ENCODE data around the gene SNRPD3.
A peak's percentile ranks its signal among the peaks of the same experiment; 100 is the strongest.
"Not testable (repeated sequence)": the region's sequence is repeated elsewhere in the genome, so short reads cannot be mapped to it uniquely, and the experiment has no call there.

SNRPD3 gene

GRCh38 chr22:24535348-24535747 is 20.5 kb upstream of the SNRPD3 start:
- no peak for DNase-seq

- no peak for DNase-seq
Observed at GRCh38 chr22:24536089-24536488, 19.7 kb upstream of the SNRPD3 start.

GRCh38 chr22:24540470-24540869 is 15.3 kb upstream of the SNRPD3 start:
- DNase-seq = no peak

GRCh38 chr22:24541681-24542515 is 13.9 kb upstream of the SNRPD3 start:
- peak in 1 of 2 donors; percentile 49 for DNase-seq

DNA sequence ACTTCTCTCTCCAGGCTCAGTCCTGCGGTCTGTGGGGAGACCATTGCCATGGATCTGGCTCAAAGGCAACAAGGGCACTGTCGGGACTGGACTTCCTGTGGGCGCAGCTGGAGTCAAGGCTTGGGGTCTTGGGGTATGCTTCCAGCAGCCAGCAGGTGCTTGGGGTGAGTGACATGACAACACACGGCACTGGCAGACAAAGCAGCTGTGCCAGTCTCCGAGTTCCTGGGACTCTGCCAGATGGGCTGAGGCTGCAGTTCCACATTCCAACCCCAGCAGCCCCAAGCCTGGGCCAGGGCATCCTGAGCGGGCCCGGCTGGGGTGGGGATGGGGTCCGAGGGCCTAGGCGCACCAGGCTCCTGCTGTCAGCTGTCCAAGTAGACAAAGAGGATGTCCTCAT is 13.2 kb upstream of the SNRPD3 start:
- no peak for DNase-seq

DNA sequence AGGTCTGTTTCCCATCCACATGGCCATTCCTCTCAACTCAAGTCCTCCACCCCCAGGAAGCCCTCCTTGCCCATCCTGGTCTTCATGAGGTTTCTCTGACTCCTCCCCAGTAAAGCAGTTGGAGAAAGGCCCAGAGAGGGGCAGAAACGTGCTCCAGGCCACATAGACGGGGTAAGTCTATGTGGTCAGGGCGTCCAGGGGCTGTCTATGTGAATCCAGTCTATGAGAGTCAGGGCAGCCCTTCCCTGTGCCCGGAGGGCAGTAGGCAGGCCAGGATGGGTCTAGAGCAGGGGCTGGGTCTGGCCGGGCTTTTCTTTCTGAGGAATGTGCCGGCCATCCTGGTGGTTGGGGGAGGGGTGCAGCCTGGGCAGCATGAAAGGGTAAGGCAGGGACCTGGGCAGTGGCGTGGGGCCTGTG is 12.6 kb upstream of the SNRPD3 start:
- no peak for DNase-seq

- no peak for DNase-seq
Observed at GRCh38 chr22:24543679-24544243, 12.0 kb upstream of the SNRPD3 start.

DNA sequence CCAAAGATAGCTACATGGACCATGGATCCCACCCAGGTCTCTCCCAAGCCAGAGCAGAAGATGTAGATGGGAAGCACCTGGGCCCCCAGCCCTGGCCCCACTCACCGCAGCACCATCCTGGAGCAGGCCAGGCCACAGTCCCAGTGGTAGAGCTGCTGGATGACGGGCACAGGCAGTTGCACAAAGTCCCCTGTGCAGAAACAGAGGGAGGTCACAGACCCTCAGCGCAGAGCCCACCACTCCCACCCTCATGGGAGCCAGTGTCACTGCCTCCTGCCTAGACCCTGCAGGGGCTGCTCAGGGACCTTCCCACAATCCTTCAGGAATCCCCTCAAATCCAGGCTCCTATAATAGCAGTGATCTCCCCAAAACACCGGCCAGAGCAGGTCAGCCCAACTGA is 7.0 kb upstream of the SNRPD3 start:
- DNase-seq = no peak

DNA sequence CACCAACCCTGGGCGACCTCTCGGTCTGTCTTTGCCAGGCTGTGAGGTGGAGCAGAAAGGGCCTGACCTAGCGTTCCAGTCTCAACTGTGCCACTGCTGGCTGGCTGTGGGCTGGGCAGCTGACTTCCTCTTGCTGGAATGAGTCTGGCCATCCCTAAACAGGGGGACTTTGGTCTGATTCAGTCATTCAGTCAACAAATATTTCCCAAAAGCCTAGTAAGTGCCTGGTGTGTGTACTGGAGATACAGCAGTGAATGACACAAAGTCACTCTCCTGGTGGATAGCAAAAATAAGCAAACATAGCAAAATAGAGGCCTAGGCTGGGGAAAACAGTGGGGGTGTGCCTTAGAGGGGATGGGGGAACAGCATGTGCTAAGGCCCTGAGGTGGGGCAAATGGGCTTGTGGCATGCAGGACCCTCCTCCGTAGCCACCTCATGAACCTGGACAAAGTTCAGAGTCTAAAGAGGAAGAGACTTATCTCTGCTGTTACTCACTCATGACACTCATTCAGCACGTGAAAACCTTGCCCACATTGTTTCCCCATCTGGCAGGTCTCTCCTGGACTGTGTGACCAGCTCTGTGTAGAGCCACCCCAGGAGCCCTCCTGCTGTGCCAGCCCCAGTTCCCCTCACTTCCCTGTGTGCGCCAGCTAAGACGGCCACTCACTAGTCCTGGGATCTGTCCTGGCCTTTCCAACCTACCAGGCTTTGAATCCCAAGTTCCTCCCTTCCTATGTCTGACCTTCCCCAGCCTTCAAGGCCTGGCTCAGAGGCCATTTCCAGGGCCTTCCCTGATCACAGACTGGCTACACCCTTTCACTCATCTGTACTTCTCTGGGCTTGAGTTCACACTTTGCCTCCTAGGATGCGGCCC is 5.5 kb upstream of the SNRPD3 start:
- DNase-seq = no peak

GRCh38 chr22:24550902-24551435 is 4.8 kb upstream of the SNRPD3 start:
- DNase-seq = no peak

GRCh38 chr22:24552503-24553286 is 3.1 kb upstream of the SNRPD3 start:
- not testable (repeated sequence) for DNase-seq

GRCh38 chr22:24553597-24554312 is 2.0 kb upstream of the SNRPD3 start:
- DNase-seq = no peak

- peak in 1 of 2 donors; percentile 5 for DNase-seq
Observed at GRCh38 chr22:24554313-24555164, 1.3 kb upstream of the SNRPD3 start, which contains the start of gene GUCD1. Gene GUCD1 (minus strand): TSS chr22:24555138. CDS start chr22:24554991, 147 bp downstream.

DNA sequence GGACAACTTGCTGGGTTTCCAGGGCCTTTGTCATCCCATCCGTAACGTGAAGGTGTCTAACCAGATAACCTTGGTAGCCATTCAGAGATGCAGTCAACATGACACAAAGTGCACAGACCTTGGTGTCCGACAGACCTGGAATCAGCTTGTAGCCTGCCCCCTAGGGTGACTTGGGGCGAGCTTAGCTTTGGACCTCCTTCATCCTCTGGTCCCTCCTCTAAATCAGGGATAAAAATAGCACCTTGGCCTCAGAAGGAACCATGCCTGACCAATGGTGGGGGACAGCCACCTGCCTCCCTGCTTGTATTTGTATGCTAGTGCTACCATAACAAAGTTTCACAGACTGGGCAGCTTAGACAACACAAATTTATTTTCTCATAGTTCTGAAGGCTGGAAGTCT is 3.7 kb downstream of the SNRPD3 start:
- DNase-seq = no peak

DNA sequence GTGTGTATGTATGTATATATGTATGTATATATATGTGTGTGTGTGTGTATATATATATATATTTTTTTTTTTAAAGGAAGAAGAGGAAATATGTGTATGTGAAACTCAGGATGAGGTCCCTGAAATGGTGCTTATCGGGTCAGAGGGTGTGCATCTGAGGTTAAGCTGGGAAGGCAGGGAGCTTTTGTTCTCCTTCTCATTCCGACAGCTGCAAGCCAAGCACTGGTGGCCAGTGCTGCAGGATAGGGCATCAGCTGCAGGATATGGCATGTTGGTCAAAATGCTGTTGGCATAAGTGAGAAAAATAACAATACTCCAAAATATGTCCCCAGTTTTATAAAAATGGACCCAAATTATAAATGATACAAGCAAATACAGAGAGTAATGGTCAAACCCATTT is 7.4 kb downstream of the SNRPD3 start:
- DNase-seq = no peak

DNA sequence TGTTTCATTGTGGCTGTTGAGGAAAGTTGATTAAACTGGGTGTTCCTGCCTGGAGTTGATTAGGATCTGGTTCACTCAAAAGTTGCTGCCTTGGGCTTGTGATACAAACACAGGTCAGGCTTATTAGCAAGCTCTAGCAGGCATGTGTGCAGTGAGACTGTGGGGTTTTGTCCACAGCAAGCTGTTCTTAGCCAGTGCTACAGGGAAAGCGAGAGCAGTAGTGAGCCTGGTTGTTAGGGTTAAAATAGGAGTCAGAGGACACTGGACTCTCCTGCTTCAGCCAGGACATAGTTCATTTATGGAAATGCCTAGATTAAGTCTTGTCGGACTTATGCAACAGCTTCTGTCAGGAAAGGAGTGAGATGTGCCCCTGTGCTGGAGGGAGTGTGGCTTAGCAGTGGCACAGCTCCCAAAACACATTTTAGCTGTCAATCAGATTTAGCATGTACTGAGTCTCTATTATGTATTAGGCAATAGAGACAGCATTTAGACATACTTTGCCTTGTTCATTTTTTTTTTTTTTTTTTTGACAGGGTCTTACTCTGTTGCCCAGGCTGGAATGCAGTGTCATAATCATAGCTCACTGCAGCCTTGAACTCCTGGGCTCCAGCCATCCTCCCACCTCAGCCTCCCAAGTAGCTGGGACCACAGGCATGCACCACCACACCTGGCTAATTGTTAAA is 8.7 kb downstream of the SNRPD3 start:
- no peak for DNase-seq

- no peak for DNase-seq
Observed at GRCh38 chr22:24565077-24565476, 9.3 kb downstream of the SNRPD3 start.

DNA sequence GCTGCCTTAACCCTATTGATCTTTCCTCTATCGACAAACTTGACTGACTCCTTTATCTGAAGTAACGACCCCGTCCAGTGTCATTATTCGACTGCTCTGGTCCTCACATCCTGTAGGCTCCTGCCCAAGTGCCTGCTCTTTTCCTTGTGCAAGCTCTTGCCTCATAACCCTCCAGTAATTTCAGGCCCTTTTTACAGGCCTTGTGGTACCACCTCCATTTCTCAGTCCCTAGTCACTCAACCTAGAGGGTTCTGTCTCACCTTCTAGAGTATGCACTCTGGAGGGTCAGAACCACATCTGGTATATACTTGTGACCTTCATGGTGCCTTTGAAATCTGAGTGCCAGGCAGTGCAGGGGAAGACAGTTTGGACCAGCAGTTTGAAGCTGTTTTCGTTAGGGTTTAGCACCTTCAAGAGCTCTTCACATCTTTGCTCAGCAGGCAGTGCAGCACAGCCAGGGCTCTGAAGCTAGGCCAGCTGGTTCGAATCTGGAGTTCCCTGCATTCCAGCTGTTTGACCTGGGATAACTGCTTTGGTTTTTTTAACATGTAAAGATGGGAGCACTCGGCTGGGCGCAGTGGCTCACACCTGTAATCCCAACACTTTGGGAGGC is 11.2 kb downstream of the SNRPD3 start:
- DNase-seq = no peak

DNA sequence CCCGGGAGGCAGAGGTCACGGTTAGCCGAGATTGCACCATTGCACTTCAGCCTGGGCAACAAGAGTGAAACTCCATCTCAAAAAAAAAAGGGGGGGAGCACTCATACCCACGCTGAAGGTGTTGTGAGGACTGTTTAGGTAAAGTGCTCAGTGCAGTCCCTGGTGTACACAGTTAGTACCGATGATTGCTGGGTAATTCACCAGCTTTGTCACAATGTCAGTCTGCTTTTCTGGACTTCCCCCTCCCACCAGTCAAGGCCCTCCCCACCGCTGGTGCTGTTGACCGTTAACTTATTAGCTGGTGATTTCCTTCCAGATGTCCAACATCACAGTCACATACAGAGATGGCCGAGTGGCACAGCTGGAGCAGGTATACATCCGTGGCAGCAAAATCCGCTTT is 11.9 kb downstream of the SNRPD3 start:
- DNase-seq = no peak

DNA sequence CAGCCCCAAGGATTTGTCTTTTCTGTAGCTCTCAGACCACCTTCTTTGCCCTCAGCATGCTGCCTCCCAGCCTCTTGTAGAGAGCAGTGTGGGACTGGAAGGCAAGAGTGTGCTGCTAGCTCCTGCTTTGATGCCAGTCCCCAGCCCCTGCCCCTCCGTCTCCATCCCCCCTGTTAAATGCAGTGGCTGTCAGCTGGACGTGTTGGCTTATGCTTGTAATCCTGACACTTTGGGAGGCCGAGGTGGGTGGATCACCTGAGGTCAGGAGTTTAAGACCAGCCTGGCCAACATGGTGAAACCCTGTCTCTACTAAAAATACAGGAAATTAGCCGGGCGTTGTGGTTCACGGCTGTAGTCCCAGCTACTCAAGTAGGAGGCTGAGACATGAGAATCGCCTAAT is 15.5 kb downstream of the SNRPD3 start:
- no peak for DNase-seq
